Liver (tissue), 9 donors: ENCODE measurements around the gene ZNF470. TPM values are rescaled to one million over a fixed set of nuclear protein-coding genes. Genes with fewer than 3 reads are reported as not detected.

Experiments
- DNase-seq: peaks from one replicate; pipeline ENCODE4 v3.0.0-alpha.2; 2017; ENCODE audit warnings: low spot score
- H3K27ac ChIP-seq, 2 donors: one replicate each; pipeline ENCODE4 v1.7.0; 2013; ENCODE audit warnings: inconsistent platforms in 2 of 2, low read length in 2 of 2, control low read depth in 1 of 2, low read depth in 1 of 2, mild to moderate bottlenecking in 1 of 2
- H3K27me3 ChIP-seq, 4 donors: one replicate each; pipeline versions ENCODE4 v1.6.1 to v1.7.0; 2013; ENCODE audit warnings: low read length in 3 of 4, inconsistent platforms in 1 of 4, mild to moderate bottlenecking in 1 of 4, moderate library complexity in 1 of 4; ENCODE audit not compliant: control insufficient read depth in 4 of 4, insufficient read depth in 4 of 4
- H3K36me3 ChIP-seq, 4 donors: one replicate each; pipeline versions ENCODE4 v1.6.1 to v1.7.0; 2013; ENCODE audit warnings: low read length in 3 of 4, mild to moderate bottlenecking in 3 of 4, low read depth in 1 of 4, moderate library complexity in 1 of 4; ENCODE audit not compliant: control insufficient read depth in 4 of 4, insufficient read depth in 3 of 4
- H3K4me1 ChIP-seq, 4 donors: one replicate each; pipeline versions ENCODE4 v1.6.1 to v1.7.0; 2013; ENCODE audit warnings: low read length in 3 of 4, mild to moderate bottlenecking in 3 of 4, moderate library complexity in 1 of 4; ENCODE audit not compliant: control insufficient read depth in 4 of 4, insufficient read depth in 4 of 4
- H3K4me3 ChIP-seq, 3 donors: one replicate each; pipeline versions ENCODE4 v1.6.1 to v1.7.0; 2013; ENCODE audit warnings: low read length in 3 of 3, control low read depth in 1 of 3, low read depth in 1 of 3, mild to moderate bottlenecking in 1 of 3
- H3K9ac ChIP-seq, 2 donors: one replicate each; pipeline ENCODE4 v1.7.0; 2013; ENCODE audit warnings: low read length in 2 of 2, mild to moderate bottlenecking in 2 of 2, moderate library complexity in 2 of 2, control low read depth in 1 of 2, low read depth in 1 of 2
- H3K9me3 ChIP-seq, 4 donors: one replicate each; pipeline versions ENCODE4 v1.6.1 to v1.7.0; 2013; ENCODE audit warnings: low read length in 3 of 4; ENCODE audit not compliant: control insufficient read depth in 4 of 4
- EGR1 ChIP-seq, 2 donors: IDR thresholded peaks; 2 replicates each; pipeline ENCODE4 v1.6.1; 2016 to 2018; ENCODE audit warnings: antibody characterized with exemption in 2 of 2, low read depth in 2 of 2
- FOXA1 ChIP-seq: IDR thresholded peaks from 2 replicates; pipeline ENCODE4 v1.6.1; 2016; ENCODE audit warnings: antibody characterized with exemption
- FOXA2 ChIP-seq: IDR thresholded peaks from 2 replicates; pipeline ENCODE4 v1.6.1; 2016; ENCODE audit warnings: antibody characterized with exemption
- JUND ChIP-seq, 2 donors: IDR thresholded peaks; 2 replicates each; pipeline ENCODE4 v1.6.1; 2016; ENCODE audit warnings: antibody characterized with exemption in 2 of 2
- NR2F2 ChIP-seq: IDR thresholded peaks from 2 replicates; pipeline ENCODE4 v1.6.1; 2016; ENCODE audit warnings: antibody characterized with exemption
- SP1 ChIP-seq: IDR thresholded peaks from 2 replicates; pipeline ENCODE4 v1.6.1; 2018; ENCODE audit warnings: antibody characterized with exemption, mild to moderate bottlenecking
- TAF1 ChIP-seq: conservative IDR thresholded peaks from 2 replicates; pipeline ENCODE4 v1.6.1; 2016; ENCODE audit warnings: antibody characterized with exemption, mild to moderate bottlenecking
- WGBS: extraction: QIAGEN DNeasy Blood & Tissue Kit; methylation state at CpG from one replicate; pipeline ENCODE4 v1.1.7; 2013; 5-methylcytosine and 5-hydroxymethylcytosine counted together
- polyA plus RNA-seq, 2 donors: library from polyadenylated mRNA; stranded (reverse) in 1 of 2; unstranded in 1 of 2; fragments of 200-250 nt in 1 of 2; fragments of >200 nt in 1 of 2; fragmentation: Nextera tagmentation in 1 of 2; extraction: Ambion mirVana in 1 of 2; gene quantifications; one replicate each; pipeline versions ENCODE4 v1.2.1 to v1.2.3, GENCODE V29; 2013 to 2015
- total RNA-seq, 2 donors: library from RNA; depleted of rRNA; stranded (reverse); fragments of >200 nt; gene quantifications; one replicate each; pipeline ENCODE4 v1.2.3, GENCODE V29; 2014
- TF ChIP-seq, protein P1 (sequence below): IDR thresholded peaks from 2 replicates; pipeline ENCODE4 v1.6.1; 2016; ENCODE audit warnings: antibody characterized with exemption, mild to moderate bottlenecking
- TF ChIP-seq, protein P2 (sequence below): IDR thresholded peaks from 2 replicates; pipeline ENCODE4 v1.6.1; 2016; ENCODE audit warnings: antibody characterized with exemption
- TF ChIP-seq, protein P3 (sequence below): IDR thresholded peaks from 2 replicates; pipeline ENCODE4 v1.6.1; 2016; ENCODE audit warnings: antibody characterized with exemption
- TF ChIP-seq, protein P4 (sequence below): IDR thresholded peaks from 2 replicates; pipeline ENCODE4 v1.6.1; 2016; ENCODE audit warnings: antibody characterized with exemption
- donor health status: healthy.
- donor health status: healthy.
- donor health status: healthy.
- donor health status: healthy.
- donor health status: healthy.

ZNF470 gene
- total and polyA plus RNA-seq, 4 donors: 0.95 to 2.8 (median 1.5) TPM

DNA sequence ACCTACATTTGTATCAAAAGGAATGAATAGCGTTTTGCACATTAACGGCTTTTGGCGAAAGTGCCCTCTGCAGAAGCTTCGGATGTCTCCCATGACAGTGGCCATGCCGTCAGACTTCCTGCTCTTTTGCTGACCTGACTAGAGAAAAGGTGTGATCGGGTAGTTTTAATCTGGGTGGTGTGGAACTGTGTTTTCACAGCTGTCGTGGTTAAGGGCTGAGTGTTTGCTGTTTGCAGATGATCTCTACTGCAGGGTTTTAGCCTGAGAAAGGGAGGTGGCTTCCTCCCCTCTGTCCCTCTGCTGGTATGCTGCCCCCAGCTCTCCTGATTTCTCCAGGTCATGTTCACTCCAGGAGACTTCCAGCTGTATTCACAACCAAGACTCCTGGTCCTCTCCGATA, 50.3 kb downstream of the ZNF470 start:
- H3K36me3 ChIP-seq: peaks cover 1 to 14% (median 3%) of the 10 kb centered on the region in 4 donors
- H3K27ac ChIP-seq: no peak overlapping the region
- 94% methylated on average over 8 of the region's 8 CpGs for WGBS
- no peaks in the 10 kb centered on the region for H3K4me1 ChIP-seq
- TF ChIP-seq FOXA2: no peak
- no peak for TF ChIP-seq FOXA1
- TF ChIP-seq, protein P1, sequence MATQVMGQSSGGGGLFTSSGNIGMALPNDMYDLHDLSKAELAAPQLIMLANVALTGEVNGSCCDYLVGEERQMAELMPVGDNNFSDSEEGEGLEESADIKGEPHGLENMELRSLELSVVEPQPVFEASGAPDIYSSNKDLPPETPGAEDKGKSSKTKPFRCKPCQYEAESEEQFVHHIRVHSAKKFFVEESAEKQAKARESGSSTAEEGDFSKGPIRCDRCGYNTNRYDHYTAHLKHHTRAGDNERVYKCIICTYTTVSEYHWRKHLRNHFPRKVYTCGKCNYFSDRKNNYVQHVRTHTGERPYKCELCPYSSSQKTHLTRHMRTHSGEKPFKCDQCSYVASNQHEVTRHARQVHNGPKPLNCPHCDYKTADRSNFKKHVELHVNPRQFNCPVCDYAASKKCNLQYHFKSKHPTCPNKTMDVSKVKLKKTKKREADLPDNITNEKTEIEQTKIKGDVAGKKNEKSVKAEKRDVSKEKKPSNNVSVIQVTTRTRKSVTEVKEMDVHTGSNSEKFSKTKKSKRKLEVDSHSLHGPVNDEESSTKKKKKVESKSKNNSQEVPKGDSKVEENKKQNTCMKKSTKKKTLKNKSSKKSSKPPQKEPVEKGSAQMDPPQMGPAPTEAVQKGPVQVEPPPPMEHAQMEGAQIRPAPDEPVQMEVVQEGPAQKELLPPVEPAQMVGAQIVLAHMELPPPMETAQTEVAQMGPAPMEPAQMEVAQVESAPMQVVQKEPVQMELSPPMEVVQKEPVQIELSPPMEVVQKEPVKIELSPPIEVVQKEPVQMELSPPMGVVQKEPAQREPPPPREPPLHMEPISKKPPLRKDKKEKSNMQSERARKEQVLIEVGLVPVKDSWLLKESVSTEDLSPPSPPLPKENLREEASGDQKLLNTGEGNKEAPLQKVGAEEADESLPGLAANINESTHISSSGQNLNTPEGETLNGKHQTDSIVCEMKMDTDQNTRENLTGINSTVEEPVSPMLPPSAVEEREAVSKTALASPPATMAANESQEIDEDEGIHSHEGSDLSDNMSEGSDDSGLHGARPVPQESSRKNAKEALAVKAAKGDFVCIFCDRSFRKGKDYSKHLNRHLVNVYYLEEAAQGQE: no peak
- TF ChIP-seq, protein P2, sequence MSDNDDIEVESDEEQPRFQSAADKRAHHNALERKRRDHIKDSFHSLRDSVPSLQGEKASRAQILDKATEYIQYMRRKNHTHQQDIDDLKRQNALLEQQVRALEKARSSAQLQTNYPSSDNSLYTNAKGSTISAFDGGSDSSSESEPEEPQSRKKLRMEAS: no peak
- TF ChIP-seq JUND (IDR thresholded peaks at IDR 0.05): no peak
- TF ChIP-seq, protein P3, sequence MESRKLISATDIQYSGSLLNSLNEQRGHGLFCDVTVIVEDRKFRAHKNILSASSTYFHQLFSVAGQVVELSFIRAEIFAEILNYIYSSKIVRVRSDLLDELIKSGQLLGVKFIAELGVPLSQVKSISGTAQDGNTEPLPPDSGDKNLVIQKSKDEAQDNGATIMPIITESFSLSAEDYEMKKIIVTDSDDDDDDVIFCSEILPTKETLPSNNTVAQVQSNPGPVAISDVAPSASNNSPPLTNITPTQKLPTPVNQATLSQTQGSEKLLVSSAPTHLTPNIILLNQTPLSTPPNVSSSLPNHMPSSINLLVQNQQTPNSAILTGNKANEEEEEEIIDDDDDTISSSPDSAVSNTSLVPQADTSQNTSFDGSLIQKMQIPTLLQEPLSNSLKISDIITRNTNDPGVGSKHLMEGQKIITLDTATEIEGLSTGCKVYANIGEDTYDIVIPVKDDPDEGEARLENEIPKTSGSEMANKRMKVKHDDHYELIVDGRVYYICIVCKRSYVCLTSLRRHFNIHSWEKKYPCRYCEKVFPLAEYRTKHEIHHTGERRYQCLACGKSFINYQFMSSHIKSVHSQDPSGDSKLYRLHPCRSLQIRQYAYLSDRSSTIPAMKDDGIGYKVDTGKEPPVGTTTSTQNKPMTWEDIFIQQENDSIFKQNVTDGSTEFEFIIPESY: no peak
- TF ChIP-seq TAF1: no peak
- peaks cover 13 to 64% (median 38%) of the 10 kb centered on the region in 4 donors for H3K9me3 ChIP-seq
- no peak for DNase-seq
- peak overlapping the region in 1 of 3 donors; percentile 4 for H3K4me3 ChIP-seq
- no peaks in the 10 kb centered on the region for H3K27me3 ChIP-seq
- no peak overlapping the region for H3K9ac ChIP-seq

DNA sequence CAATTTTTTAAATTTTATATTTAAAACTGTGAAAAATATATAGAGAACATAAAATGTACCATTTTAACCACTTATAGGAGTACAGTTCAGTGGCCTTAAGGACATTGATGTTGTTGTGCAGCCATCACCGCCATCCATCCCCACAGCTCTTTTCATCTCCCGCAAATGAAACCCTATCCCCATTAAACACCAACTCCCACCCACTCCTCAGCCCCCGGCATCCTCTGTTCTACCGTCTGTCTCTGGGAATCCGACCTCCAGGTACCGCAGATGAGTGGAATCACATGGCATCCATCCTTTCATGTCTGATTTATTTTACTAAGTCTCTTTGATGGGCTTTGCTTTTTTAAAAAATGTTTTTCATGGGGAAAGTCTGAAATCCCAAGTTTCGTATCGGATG, 51.9 kb downstream of the ZNF470 start:
- no peak overlapping the region for H3K27ac ChIP-seq
- DNase-seq: no peak
- H3K9me3 ChIP-seq: peaks cover 16 to 62% (median 38%) of the 10 kb centered on the region in 4 donors
- H3K36me3 ChIP-seq: peaks cover 1 to 14% (median 3%) of the 10 kb centered on the region in 4 donors
- no peaks in the 10 kb centered on the region for H3K27me3 ChIP-seq
- TF ChIP-seq, protein P4, sequence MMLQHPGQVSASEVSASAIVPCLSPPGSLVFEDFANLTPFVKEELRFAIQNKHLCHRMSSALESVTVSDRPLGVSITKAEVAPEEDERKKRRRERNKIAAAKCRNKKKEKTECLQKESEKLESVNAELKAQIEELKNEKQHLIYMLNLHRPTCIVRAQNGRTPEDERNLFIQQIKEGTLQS: no peak
- TF ChIP-seq FOXA2 (no peak), NR2F2 (no peak), EGR1 (IDR thresholded peaks at IDR 0.05; ENCODE audit: low read depth in 2 of 2) (no peak), FOXA1 (no peak), SP1 (no peak)
- TF ChIP-seq, protein P2: no peak
- TF ChIP-seq, protein P1: no peak
- H3K4me3 ChIP-seq: peak overlapping the region in 1 of 3 donors; percentile 51
- WGBS: 83% methylated on average over 8 of the region's 8 CpGs
- no peak overlapping the region for H3K9ac ChIP-seq
- H3K4me1 ChIP-seq: no peaks in the 10 kb centered on the region
